ENCODE data around the gene MUC13.
A peak's percentile ranks its signal among the peaks of the same experiment; 100 is the strongest.

The MUC13 gene

GRCh38 chr3:124860599-124860998, 74.0 kb downstream of the MUC13 start:
- Histone ChIP-seq H3K4me3 (ENCODE audit: low read length) (no peak overlapping the region), H3K9ac (ENCODE audit: low read depth, low read length) (no peak overlapping the region), H3K36me3 (ENCODE audit: insufficient read depth, low read length) (peaks cover 54% of the 10 kb centered on the region), H3K4me1 (ENCODE audit: insufficient read depth, low read length) (peaks cover 21% of the 10 kb centered on the region; the same call in 1 of the 2 replicates), H3K9me3 (ENCODE audit: insufficient read depth, low read depth, low read length) (no peaks in the 10 kb centered on the region), H3K27me3 (ENCODE audit: insufficient read depth, low read length) (no peaks in the 10 kb centered on the region), H3K27ac (ENCODE audit: low read depth, low read length) (0 out of 2 replicates have a peak overlapping the region, but pooled peaks have one; percentile 7)
- WGBS = 100% methylated on average over 1 of the region's 1 CpG

GRCh38 chr3:124859025-124859424, 75.5 kb downstream of the MUC13 start:
- H3K4me3 ChIP-seq (ENCODE audit: low read length) = no peak overlapping the region
- no peaks in the 10 kb centered on the region for H3K27me3 ChIP-seq (ENCODE audit: insufficient read depth, low read length)
- no peaks in the 10 kb centered on the region for H3K9me3 ChIP-seq (ENCODE audit: insufficient read depth, low read depth, low read length)
- H3K36me3 ChIP-seq (ENCODE audit: insufficient read depth, low read length) = peaks cover 61% of the 10 kb centered on the region
- no peak overlapping the region for H3K9ac ChIP-seq (ENCODE audit: low read depth, low read length)
- peak overlapping the region; percentile 7; the same call in 1 of the 2 replicates for H3K27ac ChIP-seq (ENCODE audit: low read depth, low read length)
- WGBS = 63% methylated on average over 7 of the region's 7 CpGs
- H3K4me1 ChIP-seq (ENCODE audit: insufficient read depth, low read length) = peaks cover 21% of the 10 kb centered on the region; the same call in 1 of the 2 replicates

- Histone ChIP-seq H3K27ac (ENCODE audit: low read depth, low read length) (no peak overlapping the region), H3K36me3 (ENCODE audit: insufficient read depth, low read length) (peaks cover 68% of the 10 kb centered on the region), H3K9ac (ENCODE audit: low read depth, low read length) (no peak overlapping the region), H3K4me3 (ENCODE audit: low read length) (no peak overlapping the region), H3K9me3 (ENCODE audit: insufficient read depth, low read depth, low read length) (no peaks in the 10 kb centered on the region), H3K27me3 (ENCODE audit: insufficient read depth, low read length) (no peaks in the 10 kb centered on the region), H3K4me1 (ENCODE audit: insufficient read depth, low read length) (peaks cover 21% of the 10 kb centered on the region; the same call in 1 of the 2 replicates)
- 91% methylated on average over 1 of the region's 1 CpG for WGBS
These were observed 76.3 kb downstream of the MUC13 start for GRCh38 chr3:124858275-124858674.

- 100% methylated on average over 2 of the region's 2 CpGs for WGBS
- peaks cover 28% of the 10 kb centered on the region for H3K4me1 ChIP-seq (ENCODE audit: insufficient read depth, low read length)
- H3K36me3 ChIP-seq (ENCODE audit: insufficient read depth, low read length) = peaks cover 59% of the 10 kb centered on the region
These were observed 77.9 kb downstream of the MUC13 start for GRCh38 chr3:124856677-124857076.

More at GRCh38 chr3:124856677-124857076, 77.9 kb downstream of the MUC13 start:
- no peaks in the 10 kb centered on the region for H3K9me3 ChIP-seq (ENCODE audit: insufficient read depth, low read depth, low read length)
- no peaks in the 10 kb centered on the region for H3K27me3 ChIP-seq (ENCODE audit: insufficient read depth, low read length)
- H3K4me3 ChIP-seq (ENCODE audit: low read length) = no peak overlapping the region
- H3K9ac ChIP-seq (ENCODE audit: low read depth, low read length) = no peak overlapping the region
- H3K27ac ChIP-seq (ENCODE audit: low read depth, low read length) = no peak overlapping the region
